Right lung (tissue), 5 donors: ENCODE results near the gene TMEM38B. TPM values are rescaled to one million over a fixed set of nuclear protein-coding genes. Genes with fewer than 3 reads are reported as not detected.

Source experiments
- polyA plus RNA-seq, 5 donors: library from polyadenylated mRNA; unstranded; fragments of 120-200 nt; gene quantifications; one replicate each; pipeline versions ENCODE4 v1.2.1 to v1.2.3, GENCODE V29; 2013; ENCODE audit warnings: inconsistent platforms in 1 of 5, low replicate concordance in 1 of 5; ENCODE audit not compliant: insufficient read length in 5 of 5, insufficient read depth in 1 of 5

TMEM38B gene
- polyA plus RNA-seq, 5 donors = 13.9 to 19.3 (median 16.0) TPM

Other genes with a start within 250 kb of the TMEM38B start
- 1 to 10 TPM; 5.2 to 10.0 (median 9.0) TPM for gene FSD1L, start 246.5 kb upstream of the TMEM38B start, polyA plus RNA-seq
- 10 to 100 TPM; 16.0 to 40.2 (median 27.4) TPM for gene FKTN, start 136.4 kb upstream of the TMEM38B start, polyA plus RNA-seq
- gene TAL2, start 32.1 kb upstream of the TMEM38B start, polyA plus RNA-seq = under 1 TPM in 4 of 5 donors, not detected in 1; 0.46 to 0.76 (median 0.54) TPM